ENCODE measurements around the gene FAM120AOS. TPM values are rescaled to one million over a fixed set of nuclear protein-coding genes. Genes with fewer than 3 reads are reported as not detected.

Gene FAM120AOS
- total RNA-seq, 4 donors from 2014 or later = 53.2 to 76.3 (median 63.5) TPM

GRCh38 chr9:93456022-93456421, 2.6 kb upstream of the FAM120AOS start:
- no peak for TF ChIP-seq CTCF (IDR thresholded peaks at IDR 0.05; ENCODE audit: low read depth)

GRCh38 chr9:93452710-93453046, 703 bp downstream of the FAM120AOS start:
- no peak for TF ChIP-seq CTCF (IDR thresholded peaks at IDR 0.05; ENCODE audit: low read depth)

GRCh38 chr9:93451849-93452709, 1.3 kb downstream of the FAM120AOS start:
- TF ChIP-seq CTCF (IDR thresholded peaks at IDR 0.05; ENCODE audit: low read depth) = no peak

GRCh38 chr9:93450945-93451815, 2.2 kb downstream of the FAM120AOS start, which contains the start of gene FAM120A:
Gene FAM120A (plus strand): TSS chr9:93451685. CDS start chr9:93451916, 231 bp downstream.
- no peak for TF ChIP-seq CTCF (IDR thresholded peaks at IDR 0.05; ENCODE audit: low read depth)

GRCh38 chr9:93447655-93448054, 5.7 kb downstream of the FAM120AOS start:
- no peak for TF ChIP-seq CTCF (IDR thresholded peaks at IDR 0.05; ENCODE audit: low read depth)

GRCh38 chr9:93446073-93446472, 7.3 kb downstream of the FAM120AOS start:
- no peak for TF ChIP-seq CTCF (IDR thresholded peaks at IDR 0.05; ENCODE audit: low read depth)

All from subcutaneous adipose tissue (tissue), 4 donors.